A549 (cell line): ENCODE measurements around the gene ATP7B. TPM values are rescaled to one million over a fixed set of nuclear protein-coding genes. Genes with fewer than 3 reads are reported as not detected.

ENCODE experiments used
- ATAC-seq, 2 experiments: fragments of 200-7000 bp in 1 of 2; fragments of >200 bp in 1 of 2; cut with Nextera tagmentation in 1 of 2; cut with Tn5 transposase in 1 of 2; 3 replicates each; pipeline versions ENCODE4 v1.8.0 to v1.9.1; 2018 to 2020; ENCODE audit warnings: mild to moderate bottlenecking in 1 of 2, moderate library complexity in 1 of 2
- CTCF ChIA-PET: fragments of 300-600 bp; sonication (Branson Sonifier 250); formaldehyde crosslinking; extraction: SDS; loops from one replicate; lab custom pipeline; 2021; ENCODE audit warnings: antibody characterized with exemption, inconsistent platforms; lab: Yijun Ruan, JAX
- POLR2A ChIA-PET: fragments of 350-600 bp; formaldehyde crosslinking; extraction: SDS; loops from one replicate; lab custom pipeline; 2021; ENCODE audit warnings: antibody characterized with exemption, inconsistent platforms; lab: Yijun Ruan, JAX
- DNase-seq, 2 experiments: peaks; one replicate each; pipeline versions ENCODE4 v3.0.0 to v3.0.0-alpha.2; 2011 to 2016; ENCODE audit warnings: low read depth in 1 of 2, low spot score in 1 of 2
- FAIRE-seq: peaks from 2 replicates; lab custom pipeline; 2011; peaks lifted over from hg19 to GRCh38; lab: Jason Lieb, UNC
- H3K27ac ChIP-seq, 2 experiments: fragments of >200 bp; sonication (Bioruptor Twin); formaldehyde crosslinking; 3 replicates each; pipeline ENCODE4 v1.5.1; 2016 to 2017
- H3K4me1 ChIP-seq: fragments of >200 bp; sonication (Bioruptor Twin); formaldehyde crosslinking; 3 replicates; pipeline ENCODE4 v1.6.1; 2016
- H3K4me2 ChIP-seq: fragments of >200 bp; sonication (Bioruptor Twin); formaldehyde crosslinking; 3 replicates; pipeline ENCODE4 v1.6.1; 2016
- H3K4me3 ChIP-seq: fragments of >200 bp; sonication (Bioruptor Twin); formaldehyde crosslinking; 3 replicates; pipeline ENCODE4 v1.5.1; 2016
- H3K9me3 ChIP-seq: fragments of >200 bp; sonication (Bioruptor Twin); formaldehyde crosslinking; 3 replicates; pipeline ENCODE4 v1.6.1; 2016
- CHD2 ChIP-seq: fragments of 150-350 bp; IDR thresholded peaks from 2 replicates; pipeline ENCODE4 v1.6.1; 2014; ENCODE audit warnings: low read length; ENCODE audit not compliant: partially characterized antibody
- CHD4 ChIP-seq: fragments of 200-600 bp; sonication (generic); IDR thresholded peaks from 2 replicates; pipeline ENCODE4 v1.6.1; 2016; ENCODE audit warnings: antibody characterized with exemption, mild to moderate bottlenecking, borderline replicate concordance
- EHMT2 ChIP-seq: fragments of 200-600 bp; sonication (generic); IDR thresholded peaks from 2 replicates; pipeline ENCODE4 v1.6.1; 2016; ENCODE audit warnings: antibody characterized with exemption, low read depth, mild to moderate bottlenecking, moderate library complexity
- FOSL2 ChIP-seq, 2 experiments: fragments of 450-650 bp in 1 of 2; fragments of >200 bp in 1 of 2; sonication (Bioruptor Twin) in 1 of 2; formaldehyde crosslinking; IDR thresholded peaks; 2 replicates each; pipeline versions ENCODE4 v1.5.0 to v1.6.1; 2016 to 2020; ENCODE audit warnings: mild to moderate bottlenecking in 1 of 2, moderate library complexity in 1 of 2
- FOXS1 ChIP-seq: fragments of 250-450 bp; sonication (Bioruptor Pico); IDR thresholded peaks from 2 replicates; pipeline ENCODE4 v1.5.0; 2020; ENCODE audit warnings: mild to moderate bottlenecking, moderate library complexity
- GATA3 ChIP-seq: IDR thresholded peaks from 2 replicates; pipeline ENCODE4 v1.6.1; 2012; ENCODE audit warnings: borderline replicate concordance
- JUN ChIP-seq, 2 experiments: fragments of >200 bp; sonication (Bioruptor Twin); formaldehyde crosslinking; IDR thresholded peaks; 2 replicates in 1 of 2; 3 replicates in 1 of 2; pipeline ENCODE4 v1.6.1; 2016 to 2017
- KDM1A ChIP-seq: fragments of 200-600 bp; sonication (generic); IDR thresholded peaks from 2 replicates; pipeline ENCODE4 v1.6.1; 2016; ENCODE audit warnings: low read depth, mild to moderate bottlenecking
- KDM5A ChIP-seq: fragments of 200-600 bp; sonication (generic); IDR thresholded peaks from 2 replicates; pipeline ENCODE4 v1.6.1; 2016; ENCODE audit warnings: antibody characterized with exemption, mild to moderate bottlenecking
- MAZ ChIP-seq: fragments of 150-350 bp; IDR thresholded peaks from 2 replicates; pipeline ENCODE4 v1.6.1; 2014; ENCODE audit warnings: antibody characterized with exemption, low read depth, low read length, borderline replicate concordance
- NPAS2 ChIP-seq: fragments of 250-450 bp; sonication (Bioruptor Pico); IDR thresholded peaks from 2 replicates; pipeline ENCODE4 v1.8.0; 2022; ENCODE audit warnings: mild to moderate bottlenecking, moderate library complexity, borderline replicate concordance
- PHF8 ChIP-seq: fragments of 200-600 bp; sonication (generic); IDR thresholded peaks from 2 replicates; pipeline ENCODE4 v1.6.1; 2016; ENCODE audit warnings: low read depth, mild to moderate bottlenecking, antibody characterized with exemption, moderate library complexity, borderline replicate concordance
- POLR2A ChIP-seq: IDR thresholded peaks from 2 replicates; pipeline ENCODE4 v1.6.1; 2012; ENCODE audit warnings: mild to moderate bottlenecking, low read length
- POLR2AphosphoS2 ChIP-seq: conservative IDR thresholded peaks from 2 replicates; pipeline ENCODE4 v1.6.1; 2012; ENCODE audit warnings: low read length, improper control_type of control experiment, inconsistent platforms
- RCOR1 ChIP-seq: fragments of 150-350 bp; IDR thresholded peaks from 2 replicates; pipeline ENCODE4 v1.6.1; 2014; ENCODE audit warnings: antibody characterized with exemption, low read length, low read depth
- RFX5 ChIP-seq: fragments of 450-650 bp; IDR thresholded peaks from 2 replicates; pipeline ENCODE4 v1.7.1; 2014; ENCODE audit warnings: antibody characterized with exemption, mild to moderate bottlenecking, moderate library complexity
- RNF2 ChIP-seq: fragments of 200-600 bp; sonication (generic); IDR thresholded peaks from 2 replicates; pipeline ENCODE4 v1.6.1; 2016; ENCODE audit warnings: low read depth, mild to moderate bottlenecking, antibody characterized with exemption, moderate library complexity, borderline replicate concordance
- TFCP2L1 ChIP-seq: fragments of 250-450 bp; sonication (Bioruptor Pico); IDR thresholded peaks from 2 replicates; pipeline ENCODE4 v1.5.0; 2021; ENCODE audit warnings: mild to moderate bottlenecking
- TP53 ChIP-seq: fragments of 250-450 bp; sonication (Bioruptor Pico); IDR thresholded peaks from 2 replicates; pipeline ENCODE4 v1.5.0; 2021; ENCODE audit warnings: mild to moderate bottlenecking, moderate library complexity
- ZC3H11A ChIP-seq: fragments of 450-650 bp; IDR thresholded peaks from 2 replicates; pipeline ENCODE4 v1.6.1; 2014; ENCODE audit warnings: antibody characterized with exemption, mild to moderate bottlenecking
- ZFP36 ChIP-seq: fragments of 450-650 bp; IDR thresholded peaks from 2 replicates; pipeline ENCODE4 v1.6.1; 2014; ENCODE audit warnings: borderline replicate concordance; ENCODE audit not compliant: partially characterized antibody
- ZSCAN20 ChIP-seq: fragments of 250-450 bp; sonication (Bioruptor Pico); IDR thresholded peaks from 2 replicates; pipeline ENCODE4 v1.8.0; 2022; ENCODE audit warnings: mild to moderate bottlenecking, moderate library complexity
- WGBS: methylation state at CpG from one replicate; pipeline ENCODE4 v1.1.6; 2017; ENCODE audit errors: missing lambda C conversion rate; 5-methylcytosine and 5-hydroxymethylcytosine counted together
- polyA plus RNA-seq, 4 experiments: library from polyadenylated mRNA; depleted of rRNA in 3 of 4; stranded (reverse); fragments of >200 nt; fragmentation: RNase III in 1 of 4; extraction: RNeasy Plus Mini Kit Qiagen cat#74134 plus additional on column Dnase treatment in 1 of 4; gene quantifications; 2 replicates in 3 of 4; 3 replicates in 1 of 4; pipeline ENCODE4 v1.2.3, GENCODE V29; 2011 to 2017
- TF ChIP-seq, protein P1 (sequence below): fragments of 250-450 bp; sonication (Bioruptor Pico); IDR thresholded peaks from 2 replicates; pipeline ENCODE4 v1.5.0; 2020; ENCODE audit warnings: low read depth, mild to moderate bottlenecking, moderate library complexity
- TF ChIP-seq, protein P2 (sequence below): fragments of >200 bp; sonication (Bioruptor Twin); formaldehyde crosslinking; IDR thresholded peaks from 3 replicates; pipeline ENCODE4 v1.6.1; 2016
- TF ChIP-seq, protein P3 (sequence below): fragments of 200-600 bp; sonication (generic); IDR thresholded peaks from 2 replicates; pipeline ENCODE4 v1.6.1; 2016; ENCODE audit warnings: antibody characterized with exemption, mild to moderate bottlenecking, moderate library complexity
- TF ChIP-seq, protein P4 (sequence below): IDR thresholded peaks from 2 replicates; pipeline ENCODE4 v1.6.1; 2012
- TF ChIP-seq, protein P5 (sequence below): fragments of 150-350 bp; IDR thresholded peaks from 2 replicates; pipeline ENCODE4 v1.6.1; 2014; ENCODE audit warnings: low read depth, mild to moderate bottlenecking, low read length

The ATP7B gene
- polyA plus RNA-seq, 2 of the 4 experiments (the other 2 are of a cell fraction), result 2.8 to 3.9 TPM

DNA sequence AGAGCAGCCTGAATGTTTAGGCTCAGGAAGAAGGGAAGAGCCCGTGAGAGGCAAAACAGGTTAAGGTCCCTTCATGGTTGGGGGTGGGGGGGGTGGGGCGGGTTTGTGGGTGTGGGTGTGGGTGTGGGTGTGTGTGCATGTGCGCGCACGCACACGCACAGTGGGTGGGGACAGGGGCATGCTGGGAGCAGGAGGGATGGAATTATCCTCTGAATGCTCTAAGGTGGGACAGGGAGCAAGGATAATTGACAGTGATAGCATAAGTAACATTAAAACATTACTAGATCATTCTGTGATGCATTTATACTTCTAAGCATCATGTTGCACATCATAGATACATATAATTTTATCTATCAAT is 84.7 kb downstream of the ATP7B start:
- Histone ChIP-seq H3K27ac (no peak overlapping the region), H3K4me3 (no peak overlapping the region), H3K4me1 (no peaks in the 10 kb centered on the region; the same call in 2 of the 3 replicates)
- no peak for DNase-seq
- no peak for TF ChIP-seq NPAS2 (CRISPR knock-in tag)
- no peak for TF ChIP-seq PHF8
- TF ChIP-seq, protein P1, sequence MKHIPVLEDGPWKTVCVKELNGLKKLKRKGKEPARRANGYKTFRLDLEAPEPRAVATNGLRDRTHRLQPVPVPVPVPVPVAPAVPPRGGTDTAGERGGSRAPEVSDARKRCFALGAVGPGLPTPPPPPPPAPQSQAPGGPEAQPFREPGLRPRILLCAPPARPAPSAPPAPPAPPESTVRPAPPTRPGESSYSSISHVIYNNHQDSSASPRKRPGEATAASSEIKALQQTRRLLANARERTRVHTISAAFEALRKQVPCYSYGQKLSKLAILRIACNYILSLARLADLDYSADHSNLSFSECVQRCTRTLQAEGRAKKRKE, result no peak
- TF ChIP-seq FOXS1 (CRISPR knock-in tag), result no peak
- no peak for TF ChIP-seq MAZ
- no peak for TF ChIP-seq ZSCAN20 (CRISPR knock-in tag)
- TF ChIP-seq, protein P2, sequence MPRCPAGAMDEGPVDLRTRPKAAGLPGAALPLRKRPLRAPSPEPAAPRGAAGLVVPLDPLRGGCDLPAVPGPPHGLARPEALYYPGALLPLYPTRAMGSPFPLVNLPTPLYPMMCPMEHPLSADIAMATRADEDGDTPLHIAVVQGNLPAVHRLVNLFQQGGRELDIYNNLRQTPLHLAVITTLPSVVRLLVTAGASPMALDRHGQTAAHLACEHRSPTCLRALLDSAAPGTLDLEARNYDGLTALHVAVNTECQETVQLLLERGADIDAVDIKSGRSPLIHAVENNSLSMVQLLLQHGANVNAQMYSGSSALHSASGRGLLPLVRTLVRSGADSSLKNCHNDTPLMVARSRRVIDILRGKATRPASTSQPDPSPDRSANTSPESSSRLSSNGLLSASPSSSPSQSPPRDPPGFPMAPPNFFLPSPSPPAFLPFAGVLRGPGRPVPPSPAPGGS, result no peak
- no peak for TF ChIP-seq EHMT2
- no peak for TF ChIP-seq POLR2A
- TF ChIP-seq, protein P3, sequence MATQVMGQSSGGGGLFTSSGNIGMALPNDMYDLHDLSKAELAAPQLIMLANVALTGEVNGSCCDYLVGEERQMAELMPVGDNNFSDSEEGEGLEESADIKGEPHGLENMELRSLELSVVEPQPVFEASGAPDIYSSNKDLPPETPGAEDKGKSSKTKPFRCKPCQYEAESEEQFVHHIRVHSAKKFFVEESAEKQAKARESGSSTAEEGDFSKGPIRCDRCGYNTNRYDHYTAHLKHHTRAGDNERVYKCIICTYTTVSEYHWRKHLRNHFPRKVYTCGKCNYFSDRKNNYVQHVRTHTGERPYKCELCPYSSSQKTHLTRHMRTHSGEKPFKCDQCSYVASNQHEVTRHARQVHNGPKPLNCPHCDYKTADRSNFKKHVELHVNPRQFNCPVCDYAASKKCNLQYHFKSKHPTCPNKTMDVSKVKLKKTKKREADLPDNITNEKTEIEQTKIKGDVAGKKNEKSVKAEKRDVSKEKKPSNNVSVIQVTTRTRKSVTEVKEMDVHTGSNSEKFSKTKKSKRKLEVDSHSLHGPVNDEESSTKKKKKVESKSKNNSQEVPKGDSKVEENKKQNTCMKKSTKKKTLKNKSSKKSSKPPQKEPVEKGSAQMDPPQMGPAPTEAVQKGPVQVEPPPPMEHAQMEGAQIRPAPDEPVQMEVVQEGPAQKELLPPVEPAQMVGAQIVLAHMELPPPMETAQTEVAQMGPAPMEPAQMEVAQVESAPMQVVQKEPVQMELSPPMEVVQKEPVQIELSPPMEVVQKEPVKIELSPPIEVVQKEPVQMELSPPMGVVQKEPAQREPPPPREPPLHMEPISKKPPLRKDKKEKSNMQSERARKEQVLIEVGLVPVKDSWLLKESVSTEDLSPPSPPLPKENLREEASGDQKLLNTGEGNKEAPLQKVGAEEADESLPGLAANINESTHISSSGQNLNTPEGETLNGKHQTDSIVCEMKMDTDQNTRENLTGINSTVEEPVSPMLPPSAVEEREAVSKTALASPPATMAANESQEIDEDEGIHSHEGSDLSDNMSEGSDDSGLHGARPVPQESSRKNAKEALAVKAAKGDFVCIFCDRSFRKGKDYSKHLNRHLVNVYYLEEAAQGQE, result no peak
- no peak for TF ChIP-seq TFCP2L1 (CRISPR knock-in tag)
- no peak for TF ChIP-seq POLR2AphosphoS2
- no peak for TF ChIP-seq RCOR1
- TF ChIP-seq ZC3H11A, result no peak
- TF ChIP-seq ZFP36, result no peak
- TF ChIP-seq GATA3, result no peak
- TF ChIP-seq, protein P4, sequence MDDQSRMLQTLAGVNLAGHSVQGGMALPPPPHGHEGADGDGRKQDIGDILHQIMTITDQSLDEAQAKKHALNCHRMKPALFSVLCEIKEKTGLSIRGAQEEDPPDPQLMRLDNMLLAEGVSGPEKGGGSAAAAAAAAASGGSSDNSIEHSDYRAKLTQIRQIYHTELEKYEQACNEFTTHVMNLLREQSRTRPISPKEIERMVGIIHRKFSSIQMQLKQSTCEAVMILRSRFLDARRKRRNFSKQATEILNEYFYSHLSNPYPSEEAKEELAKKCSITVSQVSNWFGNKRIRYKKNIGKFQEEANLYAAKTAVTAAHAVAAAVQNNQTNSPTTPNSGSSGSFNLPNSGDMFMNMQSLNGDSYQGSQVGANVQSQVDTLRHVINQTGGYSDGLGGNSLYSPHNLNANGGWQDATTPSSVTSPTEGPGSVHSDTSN, result no peak
- TF ChIP-seq KDM1A, result no peak
- TF ChIP-seq, all 56 proteins: peak for 0
- Histone ChIP-seq H3K9me3 (no peaks in the 10 kb centered on the region), H3K4me2 (no peak overlapping the region)
- POLR2A ChIA-PET, result no interaction called here
- 81% methylated on average over 4 of the region's 6 CpGs for WGBS
- FAIRE-seq (no peak), ATAC-seq (no peak)
- CTCF ChIA-PET, result interaction anchor here (1.6 kb wide), 1 partner anchor 14 kb away, joined by 3 read pairs; no protein-coding TSS in a partner anchor

DNA sequence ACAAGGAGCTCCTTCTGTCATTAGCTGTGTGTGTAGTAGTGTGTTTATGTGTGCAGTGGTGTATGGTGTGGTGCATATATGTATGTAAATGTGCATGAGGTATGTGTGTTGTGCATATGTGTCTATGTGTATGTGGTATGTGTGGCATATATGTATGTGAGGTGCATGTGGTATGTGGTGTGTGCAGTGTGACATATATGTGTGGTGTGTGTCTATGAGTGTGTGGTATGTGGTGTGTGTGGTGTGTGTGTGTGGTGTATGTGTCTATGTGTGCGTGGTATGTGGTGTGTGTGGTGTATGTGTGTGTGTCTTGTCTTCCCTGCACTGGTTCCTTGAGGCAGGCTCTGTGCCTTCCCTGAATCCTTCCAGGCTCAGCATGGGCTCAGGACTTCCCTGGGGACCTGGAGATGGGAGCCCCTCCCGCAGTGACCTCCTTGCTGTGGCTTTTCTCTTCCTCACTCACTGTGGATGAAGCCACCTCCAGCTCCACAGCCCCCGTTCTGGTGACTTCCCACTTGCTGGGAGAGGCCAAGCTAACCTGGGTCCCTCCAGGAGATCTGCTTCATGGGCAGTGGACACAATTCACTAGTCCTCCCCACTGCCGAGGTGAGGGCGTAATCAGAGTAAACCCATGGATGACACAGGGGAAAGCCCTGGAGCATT is 85.3 kb downstream of the ATP7B start:
- Histone ChIP-seq H3K4me2 (no peak overlapping the region), H3K4me3 (no peak overlapping the region), H3K27ac (no peak overlapping the region), H3K4me1 (no peaks in the 10 kb centered on the region; the same call in 2 of the 3 replicates), H3K9me3 (no peaks in the 10 kb centered on the region)
- ChIA-PET CTCF (interaction anchor here (0.9 to 1.6 kb wide), 2 partner anchors 10 to 13 kb away, joined by 3 to 4 read pairs; no protein-coding TSS in a partner anchor), POLR2A (no interaction called here)
- ATAC-seq, result no peak
- DNase-seq, result no peak
- WGBS, result 73% methylated on average over 5 of the region's 5 CpGs
- no peak for TF ChIP-seq KDM1A
- no peak for TF ChIP-seq GATA3
- no peak for TF ChIP-seq FOSL2 (IDR thresholded peaks at IDR 0.05)
- no peak for TF ChIP-seq FOSL2 (CRISPR knock-in tag; IDR thresholded peaks at IDR 0.05)
- TF ChIP-seq, protein P5, sequence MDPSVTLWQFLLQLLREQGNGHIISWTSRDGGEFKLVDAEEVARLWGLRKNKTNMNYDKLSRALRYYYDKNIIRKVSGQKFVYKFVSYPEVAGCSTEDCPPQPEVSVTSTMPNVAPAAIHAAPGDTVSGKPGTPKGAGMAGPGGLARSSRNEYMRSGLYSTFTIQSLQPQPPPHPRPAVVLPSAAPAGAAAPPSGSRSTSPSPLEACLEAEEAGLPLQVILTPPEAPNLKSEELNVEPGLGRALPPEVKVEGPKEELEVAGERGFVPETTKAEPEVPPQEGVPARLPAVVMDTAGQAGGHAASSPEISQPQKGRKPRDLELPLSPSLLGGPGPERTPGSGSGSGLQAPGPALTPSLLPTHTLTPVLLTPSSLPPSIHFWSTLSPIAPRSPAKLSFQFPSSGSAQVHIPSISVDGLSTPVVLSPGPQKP, result no peak
- no peak for TF ChIP-seq RFX5
- no peak for TF ChIP-seq RNF2
- no peak for TF ChIP-seq TP53 (CRISPR knock-in tag)
- TF ChIP-seq NPAS2 (CRISPR knock-in tag), result no peak
- no peak for TF ChIP-seq CHD4
- TF ChIP-seq KDM5A, result no peak
- no peak for TF ChIP-seq CHD2
- no peak for TF ChIP-seq JUN (IDR thresholded peaks at IDR 0.05)
- no peak for TF ChIP-seq ZC3H11A
- FAIRE-seq, result no peak
